Panc1 (cell line): ENCODE data around the gene SMC6.

Experiments
- POLR2AphosphoS5 ChIP-seq: IDR thresholded peaks from 2 replicates; pipeline ENCODE4 v1.6.1; 2012; ENCODE audit warnings: mild to moderate bottlenecking, low read depth, low read length, moderate library complexity
- SIN3A ChIP-seq: IDR thresholded peaks from 2 replicates; pipeline ENCODE4 v1.6.1; 2012; ENCODE audit warnings: low read depth, mild to moderate bottlenecking, low read length, moderate library complexity, borderline replicate concordance; ENCODE audit not compliant: insufficient read depth
- TCF7L2 ChIP-seq: IDR thresholded peaks from 2 replicates; pipeline ENCODE4 v1.6.1; 2011; ENCODE audit warnings: mild to moderate bottlenecking, low read depth, low read length, inconsistent platforms
- TF ChIP-seq, protein P1 (sequence below), 2 experiments: IDR thresholded peaks; 2 replicates each; pipeline ENCODE4 v1.6.1; 2011 to 2012; ENCODE audit warnings: low read depth in 2 of 2, control low read depth in 1 of 2, low read length in 1 of 2, mild to moderate bottlenecking in 1 of 2, moderate library complexity in 1 of 2; ENCODE audit not compliant: insufficient read depth in 1 of 2
- TF ChIP-seq, protein P2 (sequence below): fragments of 450-650 bp; IDR thresholded peaks from 2 replicates; pipeline ENCODE4 v1.5.1; 2017; ENCODE audit warnings: mild to moderate bottlenecking

DNA sequence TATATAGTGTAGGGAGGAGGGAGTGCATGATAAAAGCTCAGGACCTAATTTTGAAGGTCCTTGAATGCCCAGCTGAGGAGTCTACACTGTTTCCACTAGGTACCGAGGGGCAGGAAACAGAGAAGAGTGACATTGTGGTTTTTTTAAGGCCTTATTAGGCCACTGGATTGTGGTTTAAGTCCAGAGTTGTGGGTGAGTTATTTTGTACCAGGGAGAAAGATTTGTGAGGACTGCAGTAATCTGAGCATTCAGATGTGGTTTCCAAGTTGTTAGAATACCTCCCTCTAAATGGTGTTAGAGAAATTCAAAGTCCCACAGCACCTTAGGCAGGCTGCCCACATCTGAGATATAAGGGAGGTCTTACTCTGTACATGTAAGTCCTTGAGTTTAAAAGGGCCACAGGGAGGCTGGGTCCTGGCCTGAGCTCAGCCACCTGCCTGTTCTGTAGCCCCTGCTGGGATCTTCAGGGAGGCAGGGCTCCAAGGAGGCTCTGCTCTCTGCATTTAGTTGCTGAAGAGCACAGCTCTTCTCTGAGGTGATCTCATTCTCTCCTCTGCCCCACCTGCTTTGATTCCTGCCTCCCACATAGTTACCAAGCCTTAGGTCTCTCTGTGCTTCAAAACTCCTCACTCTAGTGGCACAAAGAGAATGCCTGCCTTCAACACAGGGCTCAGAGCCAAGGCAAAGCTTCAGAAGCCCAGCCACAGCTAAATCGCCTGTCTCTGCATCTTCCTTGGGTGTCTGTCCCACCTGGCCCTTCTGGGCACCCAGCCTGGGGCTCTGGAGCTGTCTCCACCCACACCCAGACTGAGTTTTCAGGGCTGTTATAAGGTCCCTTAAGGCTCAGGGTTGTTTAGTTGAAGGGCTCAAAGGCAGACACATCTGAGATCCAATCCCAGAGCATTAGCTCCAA is 125.0 kb downstream of the SMC6 start:
- no peak for TF ChIP-seq POLR2AphosphoS5
- TF ChIP-seq SIN3A: no peak
- TF ChIP-seq, protein P1, sequence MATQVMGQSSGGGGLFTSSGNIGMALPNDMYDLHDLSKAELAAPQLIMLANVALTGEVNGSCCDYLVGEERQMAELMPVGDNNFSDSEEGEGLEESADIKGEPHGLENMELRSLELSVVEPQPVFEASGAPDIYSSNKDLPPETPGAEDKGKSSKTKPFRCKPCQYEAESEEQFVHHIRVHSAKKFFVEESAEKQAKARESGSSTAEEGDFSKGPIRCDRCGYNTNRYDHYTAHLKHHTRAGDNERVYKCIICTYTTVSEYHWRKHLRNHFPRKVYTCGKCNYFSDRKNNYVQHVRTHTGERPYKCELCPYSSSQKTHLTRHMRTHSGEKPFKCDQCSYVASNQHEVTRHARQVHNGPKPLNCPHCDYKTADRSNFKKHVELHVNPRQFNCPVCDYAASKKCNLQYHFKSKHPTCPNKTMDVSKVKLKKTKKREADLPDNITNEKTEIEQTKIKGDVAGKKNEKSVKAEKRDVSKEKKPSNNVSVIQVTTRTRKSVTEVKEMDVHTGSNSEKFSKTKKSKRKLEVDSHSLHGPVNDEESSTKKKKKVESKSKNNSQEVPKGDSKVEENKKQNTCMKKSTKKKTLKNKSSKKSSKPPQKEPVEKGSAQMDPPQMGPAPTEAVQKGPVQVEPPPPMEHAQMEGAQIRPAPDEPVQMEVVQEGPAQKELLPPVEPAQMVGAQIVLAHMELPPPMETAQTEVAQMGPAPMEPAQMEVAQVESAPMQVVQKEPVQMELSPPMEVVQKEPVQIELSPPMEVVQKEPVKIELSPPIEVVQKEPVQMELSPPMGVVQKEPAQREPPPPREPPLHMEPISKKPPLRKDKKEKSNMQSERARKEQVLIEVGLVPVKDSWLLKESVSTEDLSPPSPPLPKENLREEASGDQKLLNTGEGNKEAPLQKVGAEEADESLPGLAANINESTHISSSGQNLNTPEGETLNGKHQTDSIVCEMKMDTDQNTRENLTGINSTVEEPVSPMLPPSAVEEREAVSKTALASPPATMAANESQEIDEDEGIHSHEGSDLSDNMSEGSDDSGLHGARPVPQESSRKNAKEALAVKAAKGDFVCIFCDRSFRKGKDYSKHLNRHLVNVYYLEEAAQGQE (IDR thresholded peaks at IDR 0.05; ENCODE audit: insufficient read depth in 1 of 2, low read depth in 2 of 2, low read length in 1 of 2): no peak
- TF ChIP-seq, protein P2, sequence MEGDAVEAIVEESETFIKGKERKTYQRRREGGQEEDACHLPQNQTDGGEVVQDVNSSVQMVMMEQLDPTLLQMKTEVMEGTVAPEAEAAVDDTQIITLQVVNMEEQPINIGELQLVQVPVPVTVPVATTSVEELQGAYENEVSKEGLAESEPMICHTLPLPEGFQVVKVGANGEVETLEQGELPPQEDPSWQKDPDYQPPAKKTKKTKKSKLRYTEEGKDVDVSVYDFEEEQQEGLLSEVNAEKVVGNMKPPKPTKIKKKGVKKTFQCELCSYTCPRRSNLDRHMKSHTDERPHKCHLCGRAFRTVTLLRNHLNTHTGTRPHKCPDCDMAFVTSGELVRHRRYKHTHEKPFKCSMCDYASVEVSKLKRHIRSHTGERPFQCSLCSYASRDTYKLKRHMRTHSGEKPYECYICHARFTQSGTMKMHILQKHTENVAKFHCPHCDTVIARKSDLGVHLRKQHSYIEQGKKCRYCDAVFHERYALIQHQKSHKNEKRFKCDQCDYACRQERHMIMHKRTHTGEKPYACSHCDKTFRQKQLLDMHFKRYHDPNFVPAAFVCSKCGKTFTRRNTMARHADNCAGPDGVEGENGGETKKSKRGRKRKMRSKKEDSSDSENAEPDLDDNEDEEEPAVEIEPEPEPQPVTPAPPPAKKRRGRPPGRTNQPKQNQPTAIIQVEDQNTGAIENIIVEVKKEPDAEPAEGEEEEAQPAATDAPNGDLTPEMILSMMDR: no peak
- TF ChIP-seq TCF7L2: no peak
